HG03442 (cell line): ENCODE results near the gene KIRREL3.

Experiments
- ATAC-seq: cut with Tn5 transposase; IDR thresholded peaks from one replicate; pipeline ENCODE4 v1.9.1; 2021; ENCODE audit warnings: mild to moderate bottlenecking, moderate library complexity; ENCODE audit not compliant: unreplicated experiment

KIRREL3 gene

DNA sequence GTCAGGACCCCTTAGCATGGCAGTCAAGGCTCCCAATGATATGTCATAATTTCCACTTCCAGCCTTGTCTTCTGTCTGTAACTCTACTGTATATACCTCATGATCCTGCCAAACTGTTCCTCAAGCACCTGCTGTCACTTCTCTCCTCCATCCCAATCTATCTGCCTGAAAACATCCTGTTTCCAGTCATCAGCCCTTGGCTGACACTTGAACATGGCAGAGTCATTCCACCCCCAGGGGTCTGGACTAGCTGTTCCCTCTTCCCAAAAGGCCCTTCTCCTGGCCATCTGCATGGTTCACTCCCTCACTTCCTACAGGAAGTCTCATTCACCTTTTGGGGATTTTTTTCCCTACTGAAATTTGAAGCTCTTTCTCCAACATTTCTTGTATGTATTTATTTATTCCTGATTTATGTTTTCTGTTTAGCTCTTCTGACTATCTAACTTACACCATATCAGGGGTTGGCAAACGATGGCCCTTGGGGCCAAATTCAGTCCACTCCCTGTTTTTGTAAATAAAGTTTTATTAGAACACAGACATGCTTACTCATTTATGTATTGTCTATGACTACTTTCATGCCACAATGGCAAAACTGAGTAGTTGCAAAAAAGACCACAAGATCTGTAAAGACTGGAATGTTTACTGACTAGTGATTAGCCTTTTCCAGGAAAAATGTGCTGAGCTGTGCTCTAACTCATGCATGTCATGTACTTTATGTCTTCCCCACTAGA is 278.4 kb downstream of the KIRREL3 start:
- ATAC-seq, result no peak

DNA sequence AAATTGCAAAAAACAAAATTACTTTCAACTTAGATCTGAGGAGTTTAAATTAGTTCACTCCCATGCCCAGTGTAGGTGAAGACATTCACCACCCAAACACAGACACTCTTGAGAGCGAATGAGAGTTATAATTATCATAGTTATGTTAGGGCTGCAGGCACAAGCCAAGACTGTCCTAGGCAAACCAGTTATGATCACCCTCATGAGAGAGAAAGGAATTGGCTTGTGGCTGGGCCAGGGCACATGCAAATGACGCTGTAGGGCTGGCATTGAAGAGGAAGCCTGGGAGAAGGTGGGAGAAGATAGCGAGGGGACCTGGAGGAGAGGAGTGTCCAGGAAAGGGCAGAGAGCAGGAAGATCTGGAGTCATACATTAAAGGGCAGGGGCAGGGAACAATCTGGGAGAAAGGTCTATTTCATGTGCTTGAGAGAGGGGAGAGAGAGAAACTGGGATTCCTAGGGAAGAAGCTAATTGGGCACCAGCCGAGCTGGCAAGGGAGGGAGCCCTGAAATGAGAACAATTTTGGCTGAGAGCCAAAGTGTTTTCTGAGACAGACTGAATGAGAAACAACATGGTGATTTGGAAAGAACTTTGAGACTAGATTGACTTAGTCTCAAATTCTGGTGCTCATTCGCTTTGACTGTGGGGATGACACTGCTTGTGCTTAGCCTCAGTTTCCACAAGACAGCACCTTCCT is 279.9 kb downstream of the KIRREL3 start:
- ATAC-seq, result no peak

DNA sequence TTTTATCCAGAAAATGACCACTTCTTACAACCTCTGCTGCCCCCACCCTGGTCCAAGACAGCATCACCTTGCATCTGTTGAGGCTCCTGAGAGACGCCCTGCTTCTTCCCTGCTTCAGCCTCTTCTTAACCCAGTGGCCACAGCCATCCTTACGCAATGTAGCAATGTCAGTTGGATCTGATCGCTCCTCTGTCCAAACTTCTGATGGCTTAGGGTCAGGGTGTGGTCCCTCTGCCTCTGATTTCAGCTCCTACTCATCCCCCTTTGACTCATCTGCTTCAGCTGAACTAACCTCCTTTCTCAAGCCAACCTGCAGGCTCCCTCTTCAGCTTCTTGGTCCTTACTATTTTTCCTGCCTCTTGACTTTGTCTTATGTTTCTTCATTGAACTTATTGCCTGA is 280.8 kb downstream of the KIRREL3 start:
- no peak for ATAC-seq

DNA sequence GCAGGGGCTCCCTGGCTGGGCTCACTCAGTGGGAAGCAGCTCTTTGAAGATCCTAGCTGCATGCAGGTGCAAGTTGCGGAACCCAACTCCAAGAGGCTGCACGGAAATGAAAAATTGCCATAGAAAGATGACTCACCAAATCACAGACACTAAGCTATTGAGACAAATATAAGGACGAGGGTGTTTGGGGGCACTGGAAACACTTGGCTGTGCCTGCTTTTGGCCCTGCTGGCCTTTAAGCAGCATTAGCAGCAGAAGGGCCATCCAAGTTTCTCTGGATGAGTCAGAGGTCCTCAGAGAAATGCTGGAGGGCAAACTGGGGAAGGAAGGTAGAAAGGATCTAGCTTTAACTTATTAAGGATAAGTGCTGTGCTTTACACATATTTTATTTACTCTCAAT is 282.3 kb downstream of the KIRREL3 start:
- ATAC-seq, result no peak

DNA sequence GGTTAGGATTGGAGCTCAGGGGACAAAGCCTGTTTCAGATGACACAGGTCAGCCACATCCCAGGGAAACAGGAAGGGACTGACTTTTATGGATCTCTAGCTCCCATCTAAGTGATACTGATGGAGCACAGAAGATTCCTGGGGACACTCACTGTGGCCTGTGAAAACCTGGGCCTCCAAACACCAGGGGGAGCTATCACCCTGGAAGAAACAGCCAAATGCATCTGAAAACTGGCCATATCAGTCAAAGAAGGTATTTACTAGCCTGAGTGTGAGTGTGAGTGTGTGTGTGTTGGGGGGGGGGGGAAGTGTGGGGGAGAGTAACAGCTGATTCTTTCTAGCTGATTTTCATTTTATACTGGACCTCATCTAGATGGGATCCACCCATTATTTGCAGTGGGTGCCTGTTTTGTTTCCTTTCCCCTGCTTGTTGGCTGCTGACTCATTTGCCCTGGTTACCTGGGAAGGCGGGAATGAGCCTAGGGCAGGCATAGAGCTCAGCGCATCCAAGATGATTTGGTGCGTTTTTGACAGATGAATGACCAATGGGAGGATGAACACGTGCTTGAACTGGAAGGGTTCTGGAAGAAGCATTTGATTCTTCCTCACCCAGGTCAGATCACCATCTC is 284.0 kb downstream of the KIRREL3 start:
- peak; percentile 45 for ATAC-seq

DNA sequence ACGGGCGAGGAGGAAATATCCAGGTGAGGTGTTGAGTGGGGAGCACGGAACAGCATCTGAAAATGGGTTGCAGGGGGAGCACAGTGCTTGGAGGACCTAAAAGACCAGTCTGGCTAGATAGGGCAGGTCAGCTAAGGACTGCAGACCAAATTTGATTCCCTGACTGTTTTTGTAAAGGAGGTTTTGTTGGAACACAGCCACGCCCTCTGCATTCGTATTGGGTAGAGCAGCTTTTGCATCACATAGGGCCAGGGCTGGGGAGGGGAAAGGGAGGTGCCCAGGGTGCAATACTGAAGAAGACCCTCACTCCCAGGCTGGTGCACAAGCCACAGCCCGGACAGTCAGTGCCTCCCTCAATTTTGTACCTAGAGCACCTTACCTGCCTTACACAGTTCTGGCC is 286.8 kb downstream of the KIRREL3 start:
- no peak for ATAC-seq

DNA sequence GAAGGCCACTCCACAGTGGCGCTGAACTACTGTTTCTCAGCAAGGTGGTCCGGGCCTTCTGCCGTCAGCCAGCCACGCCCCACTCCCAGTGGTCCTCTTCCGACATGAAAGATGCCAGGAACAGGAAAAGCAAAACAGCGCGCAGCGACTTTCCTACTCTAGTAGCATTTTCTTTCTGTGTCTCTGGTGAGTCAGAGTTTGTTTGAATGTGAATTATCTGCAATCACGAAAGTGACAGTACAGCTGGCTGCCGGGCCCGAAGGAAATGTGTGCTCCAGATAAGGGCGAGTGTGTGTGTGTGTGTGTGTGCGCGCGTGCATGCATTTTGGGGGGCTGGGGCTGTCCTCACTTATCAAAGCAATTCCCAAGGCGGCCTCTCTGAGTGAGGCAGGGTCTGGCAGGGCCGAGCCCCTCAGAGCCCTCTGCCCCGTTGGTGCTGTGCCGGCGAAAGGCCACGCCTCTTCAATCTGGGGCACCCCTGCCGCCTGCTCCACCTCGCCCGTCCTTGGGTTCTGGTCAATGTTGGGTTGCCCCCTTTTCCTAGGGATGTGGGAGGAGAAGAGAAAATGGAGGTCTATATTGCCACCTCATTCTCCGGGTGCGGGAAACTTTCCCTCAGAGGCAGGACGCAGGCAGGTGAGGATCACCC is 288.5 kb downstream of the KIRREL3 start:
- ATAC-seq, result no peak

DNA sequence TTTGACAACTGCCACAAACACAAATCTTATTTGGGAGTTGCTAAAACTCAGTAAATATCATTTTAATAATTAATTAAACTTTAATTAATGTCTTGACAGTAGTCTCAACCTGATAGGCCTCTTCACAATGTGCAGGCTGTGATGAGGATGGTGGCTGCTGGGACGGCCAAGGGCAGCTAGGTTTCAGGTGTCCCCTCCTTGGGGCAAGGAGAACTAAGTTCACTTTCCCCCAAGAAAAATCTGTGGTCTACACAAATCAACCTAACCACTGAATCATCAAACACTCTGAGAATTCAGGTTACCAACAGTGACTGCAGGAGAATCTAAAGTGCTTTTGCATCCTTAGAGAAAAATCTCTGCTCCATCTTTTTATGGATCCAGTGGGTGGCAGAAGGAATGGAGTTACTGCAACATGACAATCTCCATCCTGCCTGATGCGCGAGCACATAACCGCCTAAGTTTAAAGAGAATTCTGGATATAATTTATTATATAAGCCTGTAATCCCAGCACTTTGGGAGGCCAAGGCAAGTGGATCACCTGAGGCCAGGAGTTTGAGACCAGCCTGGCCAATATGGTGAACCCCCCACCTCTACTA is 289.7 kb downstream of the KIRREL3 start:
- ATAC-seq, result no peak

DNA sequence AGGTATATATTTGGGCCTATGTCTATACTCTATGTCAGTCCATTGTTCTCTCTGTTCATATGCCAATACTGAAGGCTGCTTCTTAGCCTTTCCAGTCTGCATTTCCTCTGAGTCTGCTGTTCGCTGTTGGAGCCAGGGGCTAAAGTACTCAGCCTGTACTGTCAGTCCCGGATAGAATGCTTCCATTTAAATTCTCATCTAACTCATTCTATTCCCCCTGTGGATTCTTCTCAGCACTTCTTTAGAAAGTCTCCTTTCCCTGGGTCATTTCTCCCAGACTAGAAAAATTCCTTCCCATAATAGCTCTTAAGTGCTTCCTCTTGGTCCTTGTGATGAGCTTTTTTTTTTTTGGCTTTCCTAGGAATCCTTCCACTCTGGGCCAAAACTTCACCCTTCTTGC is 293.1 kb downstream of the KIRREL3 start:
- no peak for ATAC-seq

DNA sequence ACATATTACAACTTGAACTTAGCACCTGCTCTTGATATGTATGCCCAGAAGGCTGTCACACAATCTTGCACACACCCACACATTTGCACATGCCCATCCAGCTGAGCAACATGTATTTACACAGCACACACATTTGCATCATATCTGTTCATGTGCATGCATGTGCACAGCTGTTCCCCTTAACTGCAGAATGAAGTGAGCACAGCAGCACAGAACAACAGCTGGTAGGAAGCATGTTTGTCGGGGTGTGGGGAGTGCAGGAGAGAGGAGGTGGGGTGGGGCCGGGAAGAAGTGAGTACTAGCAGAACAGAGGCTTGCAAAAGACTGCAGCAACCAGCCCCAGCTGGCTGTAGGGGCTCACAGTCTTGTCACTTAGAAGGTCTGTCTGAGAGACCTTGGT is 296.5 kb downstream of the KIRREL3 start:
- no peak for ATAC-seq

DNA sequence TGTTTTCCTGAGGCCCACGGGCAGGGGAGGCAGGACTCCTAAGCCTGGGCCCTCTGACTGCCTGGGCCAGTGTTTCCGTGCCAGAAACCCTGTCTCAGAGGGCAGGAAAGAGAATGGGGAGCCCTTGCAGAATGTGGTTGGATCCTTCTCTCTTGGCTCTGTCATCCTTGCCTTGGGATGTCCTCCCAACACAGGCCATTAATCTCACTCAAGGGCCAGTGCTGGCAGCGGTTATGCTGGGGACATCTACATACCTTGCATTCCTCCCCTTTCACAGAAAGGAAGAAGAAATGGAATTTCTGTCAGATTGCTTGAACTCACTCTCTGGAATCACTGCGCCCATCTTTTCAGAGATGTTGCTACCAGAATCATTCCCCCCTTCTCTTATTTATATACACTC is 296.9 kb downstream of the KIRREL3 start:
- ATAC-seq, result no peak

DNA sequence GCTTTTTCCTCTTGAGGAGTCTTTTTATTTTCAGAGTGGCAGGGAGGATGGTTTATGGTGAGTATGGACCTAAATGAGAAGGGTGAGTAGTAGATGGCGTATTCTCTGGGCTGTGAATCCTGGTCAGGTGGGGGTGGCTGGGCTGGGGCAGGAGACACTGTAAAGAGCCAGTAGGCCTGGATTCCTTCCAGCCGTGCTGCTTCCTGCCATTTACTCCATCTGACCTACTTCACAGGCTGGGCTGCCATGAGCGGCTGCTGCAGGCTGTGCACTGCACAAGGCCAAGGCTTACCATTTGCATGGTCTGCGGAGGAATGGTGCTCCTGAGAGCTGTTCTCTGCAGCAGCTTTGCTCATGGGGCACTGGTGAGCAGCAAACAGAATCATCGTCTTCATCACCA is 297.6 kb downstream of the KIRREL3 start:
- ATAC-seq, result no peak

DNA sequence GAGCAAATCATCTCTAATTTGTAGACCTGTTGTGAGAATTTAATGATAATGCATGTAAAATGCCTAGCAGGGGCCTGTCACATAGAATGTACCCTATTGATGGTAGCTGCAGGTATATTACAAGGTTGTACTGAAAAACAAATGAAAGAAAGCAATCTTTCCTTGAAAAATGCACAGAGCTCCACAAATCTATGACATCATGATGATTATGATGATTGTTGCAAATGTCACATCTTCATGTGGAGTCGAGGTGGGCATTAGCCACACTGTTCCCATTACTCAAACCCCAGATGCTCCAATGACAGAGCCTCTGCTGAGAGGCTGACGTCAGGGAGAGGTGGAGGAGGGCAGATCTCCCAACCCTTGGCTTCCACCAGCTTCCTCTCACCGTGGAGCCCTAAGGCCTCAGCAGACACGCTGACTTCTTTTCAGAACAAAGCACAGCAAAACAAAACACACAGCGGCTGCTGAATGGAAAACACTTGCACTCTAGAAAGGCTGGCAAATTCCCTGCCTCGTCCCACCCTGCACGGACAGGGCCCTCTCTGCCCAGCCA is 298.3 kb downstream of the KIRREL3 start:
- no peak for ATAC-seq

DNA sequence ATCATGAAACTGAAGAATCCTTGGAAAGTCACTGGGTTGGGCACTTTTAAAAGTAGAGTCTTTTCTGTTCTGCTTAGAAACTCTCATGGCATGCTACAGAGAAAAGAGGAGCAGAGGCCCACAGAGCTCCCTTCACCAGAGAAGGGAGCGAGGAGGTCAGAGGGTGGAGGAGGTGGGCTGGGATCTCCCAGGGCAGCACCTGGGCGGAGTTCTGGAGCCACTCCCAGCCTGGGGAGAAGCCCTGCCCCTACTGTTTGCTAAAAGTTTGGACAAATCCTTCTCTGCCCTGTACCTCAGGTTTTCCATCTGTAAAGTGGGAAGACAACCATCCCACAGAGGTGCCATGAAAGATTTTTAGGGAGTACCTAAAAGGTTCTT is 299.1 kb downstream of the KIRREL3 start:
- no peak for ATAC-seq

DNA sequence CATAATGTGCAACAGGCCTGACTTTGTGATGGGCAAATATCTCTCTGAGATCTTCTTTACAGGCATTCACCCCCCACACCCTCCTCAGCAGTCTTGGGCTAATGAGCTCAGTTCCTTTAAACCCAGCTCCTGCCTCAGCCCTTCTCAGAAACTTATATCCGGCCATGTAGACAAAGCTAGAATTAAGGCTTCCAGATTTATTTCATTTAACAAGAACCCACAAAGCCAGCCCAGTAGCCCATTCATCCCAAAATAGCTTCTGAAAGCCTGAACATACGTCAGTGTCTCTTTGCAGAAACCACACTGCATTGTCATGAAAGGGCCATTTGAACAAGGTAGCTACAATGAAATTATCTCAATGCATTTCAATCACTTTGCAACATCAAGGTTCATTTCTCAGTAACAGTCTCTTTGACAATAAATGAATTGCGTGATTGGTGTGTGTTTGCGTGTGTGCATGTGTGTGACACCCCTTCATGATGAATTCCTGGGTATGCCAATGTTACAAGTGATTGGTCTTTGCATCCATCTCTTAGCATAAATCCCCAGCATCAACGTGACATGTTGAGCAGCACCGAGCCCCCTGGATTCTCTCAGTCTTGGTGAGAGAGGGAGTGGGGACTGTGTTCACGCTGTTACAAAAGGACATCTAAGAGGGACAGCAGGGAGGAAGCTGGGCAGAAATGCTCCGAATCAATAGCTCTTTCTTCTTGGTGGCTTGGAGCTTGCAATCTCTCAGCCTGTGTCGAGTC is 299.6 kb downstream of the KIRREL3 start:
- peak; percentile 78 for ATAC-seq

DNA sequence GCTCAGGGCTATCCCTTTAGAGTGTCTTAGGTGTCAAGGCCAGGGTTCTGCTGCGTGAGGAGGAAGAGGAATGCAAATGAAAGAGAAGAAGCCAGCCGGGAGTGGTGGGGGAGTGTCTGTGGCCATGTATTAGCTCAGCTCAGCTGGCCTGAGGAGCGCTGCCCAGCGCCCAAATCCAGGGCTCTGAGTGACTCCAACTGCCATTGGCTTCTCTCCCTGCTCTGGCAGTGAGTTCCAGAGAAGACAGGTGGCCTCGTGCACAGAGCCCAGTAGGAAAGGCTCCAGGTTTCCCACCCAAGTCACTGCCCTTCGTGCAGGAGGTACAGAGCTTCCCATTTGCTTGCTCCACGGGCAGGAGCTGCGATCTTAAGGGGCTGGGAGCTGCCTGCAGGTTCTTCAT is 302.0 kb downstream of the KIRREL3 start:
- no peak for ATAC-seq

DNA sequence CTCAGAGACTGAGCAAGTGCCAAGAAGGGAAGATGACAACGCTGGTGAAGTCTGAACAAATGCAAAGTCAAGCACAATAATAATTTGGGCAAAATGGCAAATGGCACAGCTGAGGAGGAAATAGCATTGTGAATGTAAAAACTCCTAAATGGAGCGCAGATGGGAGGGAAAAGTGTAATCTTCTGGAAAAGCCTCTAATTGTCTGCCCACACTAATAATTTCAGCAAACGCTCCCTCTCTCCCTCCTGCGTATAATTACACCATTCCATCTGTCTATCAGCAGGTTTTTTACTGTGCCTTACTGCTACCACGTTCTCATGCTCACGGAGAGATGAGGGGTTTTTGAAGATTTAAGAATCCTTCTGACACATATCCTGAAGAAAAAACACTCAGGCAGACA is 302.6 kb downstream of the KIRREL3 start:
- ATAC-seq, result no peak

DNA sequence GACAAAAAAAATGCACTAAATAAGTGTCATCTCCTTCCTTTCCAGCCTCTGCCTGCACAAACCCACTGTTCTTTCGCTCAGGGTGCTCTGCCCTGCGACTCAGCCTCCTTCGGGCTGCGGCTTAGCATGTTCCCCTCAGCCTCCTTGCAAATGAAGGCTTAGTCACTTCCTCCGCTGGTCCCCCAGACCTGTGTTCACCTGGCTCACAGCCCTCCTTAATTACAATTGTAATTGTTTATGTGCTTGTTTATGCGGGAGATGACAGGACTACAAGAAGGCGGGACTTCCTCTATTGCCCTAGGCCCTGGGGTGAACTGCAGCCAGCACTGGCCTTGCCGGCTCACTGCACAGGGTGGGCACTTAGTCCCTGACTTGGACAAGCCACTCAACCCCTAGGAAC is 303.6 kb downstream of the KIRREL3 start:
- no peak for ATAC-seq

DNA sequence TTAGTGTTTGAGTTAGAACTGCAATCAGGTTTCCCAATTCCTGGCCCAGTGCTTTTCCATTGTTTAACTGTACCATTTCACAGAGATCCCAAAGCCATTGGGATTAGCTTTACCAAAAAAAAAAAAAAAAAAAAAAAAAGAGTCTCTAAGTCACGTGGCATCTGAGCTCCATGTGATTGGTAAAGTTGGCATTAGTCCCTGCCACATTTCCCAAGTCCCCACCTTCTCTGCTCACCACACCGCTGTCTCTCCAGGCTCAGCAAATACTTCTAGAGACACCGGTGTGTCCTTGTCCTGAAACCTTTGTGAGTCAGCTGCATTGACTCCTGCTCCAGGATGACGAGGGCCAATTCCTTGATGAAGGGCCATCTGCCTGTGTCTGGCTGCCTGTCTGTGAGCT is 305.3 kb downstream of the KIRREL3 start:
- ATAC-seq, result no peak

DNA sequence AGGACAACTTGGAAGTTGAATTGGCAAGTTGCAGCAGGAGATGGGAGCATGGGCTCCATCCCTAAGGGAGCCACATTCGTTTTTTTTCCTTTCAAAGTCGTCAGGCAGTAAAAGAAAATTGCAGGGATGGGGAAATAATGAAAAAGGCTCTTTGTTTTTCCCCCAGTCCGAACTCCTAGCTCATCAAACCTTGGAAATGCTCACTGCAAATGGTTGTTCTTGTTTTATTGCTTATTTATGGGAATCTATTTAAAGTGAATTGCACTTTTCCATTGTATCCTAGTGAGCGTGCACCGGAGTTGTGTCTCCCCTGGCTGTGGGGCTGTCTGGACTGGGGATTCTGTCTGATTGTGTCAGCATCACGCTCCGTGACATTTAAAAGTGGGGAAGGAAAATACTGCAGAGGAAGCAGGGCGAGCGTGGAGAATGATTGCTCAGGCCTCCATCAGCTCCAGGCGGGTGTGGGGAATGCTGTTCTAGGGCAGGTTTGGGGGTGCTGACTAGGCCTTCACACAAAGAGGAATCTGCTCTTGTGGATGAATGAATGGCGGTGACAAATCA is 306.4 kb downstream of the KIRREL3 start:
- no peak for ATAC-seq
